K562 (cell line): ENCODE results near the gene USB1. TPM values are rescaled to one million over a fixed set of nuclear protein-coding genes. Genes with fewer than 3 reads are reported as not detected.
A peak's percentile ranks its signal among the peaks of the same experiment; 100 is the strongest.

Experiments
- ATAC-seq: fragments of 200-7000 bp; cut with Tn5 transposase; 3 replicates; pipeline ENCODE4 v1.9.1; 2020; ENCODE audit warnings: moderate library complexity
- Bru-seq: library from RNA; stranded (reverse); fragments of 400-500 nt; gene quantifications from one replicate; lab custom pipeline; 2021; lab: Mats Ljungman, UMichigan
- BruChase-seq, 2 experiments: library from RNA; stranded (reverse); fragments of 400-500 nt; gene quantifications; one replicate each; lab custom pipeline; 2021; lab: Mats Ljungman, UMichigan
- BruUV-seq: library from RNA; stranded (reverse); fragments of 400-500 nt; replicated peaks from 2 replicates; lab custom pipeline; 2021; lab: Mats Ljungman, UMichigan
- CTCF ChIA-PET: fragments of 300-600 bp; formaldehyde crosslinking; extraction: SDS; loops from one replicate; lab custom pipeline; 2021; ENCODE audit warnings: low intra/inter-chr PET ratio; lab: Yijun Ruan, JAX
- POLR2A ChIA-PET: fragments of 300-600, 350-650 bp; sonication (Branson Sonifier 250); formaldehyde crosslinking; extraction: SDS; loops from one replicate; lab custom pipeline; 2021; ENCODE audit warnings: antibody characterized with exemption, inconsistent platforms; lab: Yijun Ruan, JAX
- DNase-seq, 4 experiments: peaks; one replicate each; pipeline versions ENCODE4 v3.0.0 to v3.0.0-alpha.2; 2011 to 2018; ENCODE audit warnings: low spot score in 3 of 4, mixed read lengths in 3 of 4; ENCODE audit errors: extremely low read depth in 1 of 4
- FAIRE-seq: peaks from 2 replicates; lab custom pipeline; 2011; peaks lifted over from hg19 to GRCh38; lab: Jason Lieb, UNC
- H2AFZ ChIP-seq: 2 replicates; pipeline ENCODE4 v1.6.0; 2011; ENCODE audit warnings: low read depth, low read length, control low read depth, inconsistent platforms
- H3K27ac ChIP-seq: fragments of 200-600 bp; 3 replicates; pipeline ENCODE4 v1.8.0; 2011; ENCODE audit warnings: low read depth, mild to moderate bottlenecking, control low read depth, inconsistent platforms, low read length, moderate library complexity, mixed read lengths; ENCODE audit errors: extremely low read depth
- H3K27me3 ChIP-seq, 2 experiments: fragments of 300-600 bp in 1 of 2; 2 replicates in 1 of 2; 3 replicates in 1 of 2; pipeline versions ENCODE4 v1.6.0 to v1.8.0; 2011; ENCODE audit warnings: inconsistent platforms in 2 of 2, low read length in 2 of 2, mild to moderate bottlenecking in 1 of 2, mixed read lengths in 1 of 2, moderate library complexity in 1 of 2; ENCODE audit not compliant: control insufficient read depth in 2 of 2, insufficient read depth in 2 of 2
- H3K36me3 ChIP-seq: fragments of 300-600 bp; 3 replicates; pipeline ENCODE4 v1.8.0; 2011; ENCODE audit warnings: mild to moderate bottlenecking, low read length, inconsistent platforms; ENCODE audit not compliant: control insufficient read depth, insufficient read depth
- H3K4me1 ChIP-seq, 2 experiments: fragments of 200-600 bp in 1 of 2; replicated peaks in 1 of 2; 2 replicates in 1 of 2; 3 replicates in 1 of 2; pipeline versions ENCODE4 v1.5.1 to v1.8.0; 2011; ENCODE audit warnings: inconsistent platforms in 2 of 2, low read length in 2 of 2, mild to moderate bottlenecking in 1 of 2, mixed read lengths in 1 of 2, moderate library complexity in 1 of 2; ENCODE audit not compliant: control insufficient read depth in 2 of 2, insufficient read depth in 2 of 2
- H3K4me2 ChIP-seq: 2 replicates; pipeline ENCODE4 v1.6.1; 2011; ENCODE audit warnings: low read length, control low read depth, inconsistent platforms, mixed read lengths; ENCODE audit not compliant: insufficient read depth
- H3K4me3 ChIP-seq: fragments of 200-600 bp; sonication (generic), shearing (Covaris generic); 2 replicates; pipeline ENCODE4 v1.5.1; 2016; ENCODE audit warnings: control low read depth, inconsistent platforms
- H3K79me2 ChIP-seq: fragments of 200-600 bp; 3 replicates; pipeline ENCODE4 v1.8.0; 2011; ENCODE audit warnings: low read length, inconsistent platforms; ENCODE audit not compliant: control insufficient read depth, insufficient read depth
- H3K9ac ChIP-seq, 2 experiments: 2 replicates each; pipeline versions ENCODE4 v1.6.0 to v1.6.1; 2011; ENCODE audit warnings: low read depth in 2 of 2, low read length in 2 of 2, control low read depth in 1 of 2, inconsistent platforms in 1 of 2, mild to moderate bottlenecking in 1 of 2, mixed read lengths in 1 of 2; ENCODE audit not compliant: insufficient read depth in 1 of 2
- H3K9me1 ChIP-seq: one replicate; pipeline ENCODE4 v1.6.0; 2011; ENCODE audit warnings: inconsistent platforms, mild to moderate bottlenecking, low read length, moderate library complexity; ENCODE audit not compliant: control insufficient read depth, insufficient read depth
- H3K9me3 ChIP-seq: replicated peaks from 2 replicates; pipeline ENCODE4 v1.5.1; 2011; ENCODE audit warnings: low read depth, low read length, inconsistent platforms; ENCODE audit not compliant: control insufficient read depth, insufficient read depth
- H4K20me1 ChIP-seq: replicated peaks from 2 replicates; pipeline ENCODE4 v1.6.1; 2011; ENCODE audit warnings: low read length, inconsistent platforms, mixed read lengths; ENCODE audit not compliant: control insufficient read depth, insufficient read depth
- KHSRP ChIP-seq: fragments of 450-650 bp; IDR thresholded peaks from 2 replicates; pipeline ENCODE4 v1.6.1; 2017
- LCOR ChIP-seq: sonication (generic); formaldehyde crosslinking; IDR thresholded peaks from 2 replicates; pipeline ENCODE4 v1.8.0; 2022; ENCODE audit warnings: mild to moderate bottlenecking, missing genetic modification reagents
- MIER1 ChIP-seq: fragments of 450-650 bp; IDR thresholded peaks from 2 replicates; pipeline ENCODE4 v1.6.1; 2016; ENCODE audit warnings: antibody characterized with exemption, mild to moderate bottlenecking, low read depth
- NBN ChIP-seq: fragments of 450-650 bp; IDR thresholded peaks from 2 replicates; pipeline ENCODE4 v1.6.1; 2016; ENCODE audit warnings: low read depth, mild to moderate bottlenecking
- NFIC ChIP-seq: fragments of 450-650 bp; IDR thresholded peaks from 2 replicates; pipeline ENCODE4 v1.6.1; 2017; ENCODE audit warnings: mild to moderate bottlenecking, inconsistent platforms
- PCBP1 ChIP-seq: fragments of 200-400 bp; formaldehyde crosslinking; IDR thresholded peaks from 2 replicates; pipeline ENCODE4 v1.6.1; 2018; ENCODE audit warnings: mild to moderate bottlenecking, low read depth, low read length; ENCODE audit not compliant: poor library complexity, severe bottlenecking
- PML ChIP-seq: IDR thresholded peaks from 2 replicates; pipeline ENCODE4 v1.6.1; 2012; ENCODE audit warnings: low read length, inconsistent platforms
- YY1 ChIP-seq, 3 experiments: IDR thresholded peaks; 2 replicates each; pipeline ENCODE4 v1.6.1; 2011; ENCODE audit warnings: low read length in 2 of 3, mild to moderate bottlenecking in 2 of 3, moderate library complexity in 2 of 3, borderline replicate concordance in 1 of 3, control low read depth in 1 of 3, low read depth in 1 of 3; ENCODE audit not compliant: insufficient read depth in 3 of 3, insufficient replicate concordance in 2 of 3, control insufficient read depth in 1 of 3, insufficient read length in 1 of 3; ENCODE audit errors: extremely low read depth in 1 of 3
- WGBS: fragments of 100-300 bp; shearing (Covaris generic); methylation state at CpG from one replicate; pipeline ENCODE4 v1.1.6; 2016; ENCODE audit warnings: low coverage, mixed read lengths; ENCODE audit not compliant: insufficient coverage; ENCODE audit errors: missing lambda C conversion rate; 5-methylcytosine and 5-hydroxymethylcytosine counted together
- in situ Hi-C: fragments of 300-500 bp; cut with MboI; formaldehyde crosslinking; loops from 4 replicates; pipeline ENCODE4 v1.15.0; 2018; ENCODE audit warnings: inconsistent platforms, mixed read lengths
- intact Hi-C: fragments of 100-400 bp; cut with micrococcal nuclease; formaldehyde crosslinking; loops from 2 replicates; pipeline ENCODE4 v1.14.2; 2022
- long read RNA-seq, 3 experiments: library from polyadenylated mRNA in 2 of 3; library from RNA in 1 of 3; unstranded in 2 of 3; stranded (forward) in 1 of 3; transcript quantifications; one replicate each; pipeline ENCODE4 v2.0.0, GENCODE V29; 2019 to 2022
- polyA minus RNA-seq, 3 experiments: library from RNA; depleted of rRNA, polyadenylated mRNA; stranded (reverse); fragments of >200 nt; gene quantifications; 2 replicates each; pipeline ENCODE4 v1.2.3, GENCODE V29; 2011
- polyA plus RNA-seq, 8 experiments: library from polyadenylated mRNA; depleted of rRNA in 4 of 8; stranded (reverse) in 5 of 8; unstranded in 3 of 8; fragments of >200 nt; fragmentation: Nextera tagmentation in 2 of 8; fragmentation: Illumina TruSeq in 1 of 8; extraction: Ambion mirVana in 2 of 8; extraction: Trizol in 1 of 8; gene quantifications; 2 replicates each; pipeline versions ENCODE4 v1.2.1 to v1.2.3, GENCODE V29; 2011 to 2014; ENCODE audit warnings: inconsistent platforms in 1 of 8, missing spikeins in 1 of 8
- total RNA-seq, 7 experiments: library from RNA; depleted of rRNA in 6 of 7; stranded (reverse); fragments of >200 nt in 6 of 7; fragmentation: Illumina TruSeq in 2 of 7; extraction: Trizol in 2 of 7; gene quantifications; 2 replicates each; pipeline versions ENCODE4 v1.2.1 to v1.2.3, GENCODE V29; 2011 to 2021; ENCODE audit warnings: low replicate concordance in 1 of 7
- TF ChIP-seq, protein P1 (sequence below): IDR thresholded peaks from 2 replicates; pipeline ENCODE4 v1.6.1; 2011; ENCODE audit warnings: borderline replicate concordance, low read depth, mild to moderate bottlenecking, moderate library complexity, low read length; ENCODE audit not compliant: insufficient read depth, poor library complexity, severe bottlenecking

USB1 gene, protein sequence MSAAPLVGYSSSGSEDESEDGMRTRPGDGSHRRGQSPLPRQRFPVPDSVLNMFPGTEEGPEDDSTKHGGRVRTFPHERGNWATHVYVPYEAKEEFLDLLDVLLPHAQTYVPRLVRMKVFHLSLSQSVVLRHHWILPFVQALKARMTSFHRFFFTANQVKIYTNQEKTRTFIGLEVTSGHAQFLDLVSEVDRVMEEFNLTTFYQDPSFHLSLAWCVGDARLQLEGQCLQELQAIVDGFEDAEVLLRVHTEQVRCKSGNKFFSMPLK
- 49.8 and 89.2 TPM in 2 replicates for total RNA-seq (2011; cell fraction: chromatin; rRNA removed; ENCODE audit: low replicate concordance)
- 52.8 and 56.4 TPM in 2 replicates for total RNA-seq (2011; cell fraction: nucleolus; rRNA removed)
- 57.2 and 72.5 TPM in 2 replicates for total RNA-seq (2011; cell fraction: nucleoplasm; rRNA removed)
- total RNA-seq (2014; rRNA removed) (18.0 and 19.4 TPM in 2 replicates), total RNA-seq (2014; rRNA removed; fragmentation: Illumina TruSeq; extraction: Trizol) (12.1 and 13.1 TPM in 2 replicates), total RNA-seq (2015; rRNA removed; fragmentation: Illumina TruSeq; extraction: Trizol) (16.0 and 18.9 TPM in 2 replicates), total RNA-seq (2021) (69.6 and 73.6 TPM in 2 replicates), polyA plus RNA-seq (2011; rRNA removed) (46.2 and 60.1 TPM in 2 replicates), polyA plus RNA-seq (2014; fragmentation: Illumina TruSeq; extraction: Trizol) (64.4 and 93.9 TPM in 2 replicates), polyA plus RNA-seq (2014; fragmentation: Nextera tagmentation; extraction: Ambion mirVana) (10 to 100 TPM; 11.6 to 12.1 TPM), polyA plus RNA-seq (2014; rRNA removed) (53.8 and 67.5 TPM in 2 replicates), polyA minus RNA-seq (2011; rRNA and poly(A)+ RNA removed) (29.9 and 44.9 TPM in 2 replicates), Bru-seq, nascent RNA (percentile 77 among the genes with signal in this experiment), BruChase-seq, experiment 1, labeled RNA remaining after a 2-hour chase (percentile 70 among the genes with signal in this experiment), BruChase-seq, experiment 2, labeled RNA remaining after a 6-hour chase (percentile 72 among the genes with signal in this experiment)
- 64.2 and 91.2 TPM in 2 replicates for polyA plus RNA-seq (2011; cell fraction: cytosol; rRNA removed)
- 37.6 and 65.1 TPM in 2 replicates for polyA plus RNA-seq (2011; cell fraction: nucleus; rRNA removed)
- 49.3 and 58.2 TPM in 2 replicates for polyA plus RNA-seq (2012)
- polyA minus RNA-seq (2011; cell fraction: cytosol; rRNA and poly(A)+ RNA removed): 42.9 and 56.9 TPM in 2 replicates
- 27.5 and 27.6 TPM in 2 replicates for polyA minus RNA-seq (2011; cell fraction: nucleus; rRNA and poly(A)+ RNA removed)
- long read RNA-seq, experiment 1, transcript USB1-201 (7 exons, 2,282 nt): major isoform, 10 of 122 reads
- long read RNA-seq, experiment 1, transcript USB1-202 (4 exons, 1,217 nt): minor isoform, 5 of 122 reads
- long read RNA-seq, experiment 1, partial matches to known transcripts: 95 of 122 reads
- long read RNA-seq, experiment 1, other reads (novel, unspliced or antisense): 3 of 122 reads
- long read RNA-seq, experiment 2, transcript USB1-202 (4 exons, 1,217 nt): major isoform, 6 of 68 reads
- long read RNA-seq, experiment 2, transcript USB1-201 (7 exons, 2,282 nt): minor isoform, 5 of 68 reads
- long read RNA-seq, experiment 2, partial matches to known transcripts: 2 of 68 reads
- long read RNA-seq, experiment 2, other reads (novel, unspliced or antisense): 50 of 68 reads
- long read RNA-seq, experiment 3, transcript USB1-201 (7 exons, 2,282 nt): major isoform, 15 of 22 reads
- long read RNA-seq, experiment 3, partial matches to known transcripts: 4 of 22 reads
- long read RNA-seq, experiment 3, other reads (novel, unspliced or antisense): 0 of 22 reads

DNA sequence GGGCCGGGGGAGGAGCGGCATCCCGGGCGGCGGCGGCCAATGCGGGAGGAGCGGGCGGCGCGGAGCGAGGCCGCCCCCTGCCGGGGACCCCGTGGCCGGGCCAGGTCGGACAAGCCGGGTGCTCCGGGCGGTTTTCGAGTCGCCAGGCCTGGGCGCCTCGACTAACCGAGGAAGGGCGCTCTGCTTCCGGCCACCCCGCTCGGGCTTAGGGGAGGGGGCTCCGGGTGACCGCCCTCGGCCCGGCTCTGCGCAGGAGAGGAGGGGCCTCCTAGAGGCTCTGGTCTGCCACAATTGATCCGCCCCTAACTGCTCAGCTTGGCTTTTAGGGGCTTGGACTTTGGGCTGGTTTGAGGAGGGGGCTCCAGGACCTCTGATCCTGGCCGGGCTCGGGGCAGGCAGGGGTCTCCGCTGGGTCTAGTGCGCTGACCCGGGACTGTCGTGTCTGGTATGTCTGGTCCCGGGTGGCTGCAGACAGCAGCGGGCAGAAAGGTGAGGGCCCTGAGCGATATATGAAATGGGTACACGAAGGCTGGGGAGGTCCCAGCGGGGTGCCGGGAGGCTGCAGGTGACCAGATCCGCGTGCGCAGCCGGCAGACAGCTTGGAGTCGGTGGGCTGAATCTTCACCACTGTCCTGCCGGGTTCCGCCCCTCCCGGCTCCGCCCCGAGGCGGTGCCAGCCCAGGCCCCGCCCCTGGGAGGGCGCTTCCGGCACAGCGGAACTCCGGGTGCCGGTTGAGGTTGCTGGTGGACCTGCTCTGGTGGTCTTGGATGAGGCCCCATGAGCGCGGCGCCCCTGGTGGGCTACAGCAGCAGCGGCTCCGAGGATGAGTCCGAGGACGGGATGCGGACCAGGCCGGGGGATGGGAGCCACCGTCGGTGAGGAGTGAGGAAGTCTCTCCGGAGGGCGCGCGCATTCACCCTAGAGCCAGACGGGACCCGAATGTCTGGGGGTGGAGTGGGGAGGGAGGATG lies at the start of gene USB1:
USB1 (plus strand) TSS at position 702 of the 971 bp plus-strand sequence; CDS start at position 779, 77 bp downstream.
- 0% methylated on average over 36 of the region's 81 CpGs for WGBS
- Histone ChIP-seq H3K36me3 (peaks cover 38% of the 10 kb centered on the region; the same call in 1 of the 3 replicates), H3K27me3 (no peaks in the 10 kb centered on the region), H3K4me1 (peaks cover 21 to 31% of the 10 kb centered on the region in 2 experiments; a peak in 4 of 5 replicates), H3K4me2 (peak within 1 kb of the TSS; percentile 84), H3K9me3 (no peaks in the 10 kb centered on the region), H3K9me1 (no peaks in the 10 kb centered on the region), H4K20me1 (peaks cover 5% of the 10 kb centered on the region), H2AFZ (peak within 1 kb of the TSS; percentile 96), H3K4me3 (peak within 1 kb of the TSS; percentile 94), H3K27ac (peak within 1 kb of the TSS; percentile 71), H3K79me2 (peaks cover 6% of the 10 kb centered on the region; the same call in 2 of the 3 replicates), H3K9ac (peak within 1 kb of the TSS; percentile 67 to 96)
- POLR2A ChIA-PET: interaction anchor here (0.6 to 0.8 kb wide), 3 partner anchors 24 to 128 kb away, joined by 3 read pairs; partner anchors contain the start of gene CFAP20
- intact Hi-C loops (loop anchor here (1.0 to 10.0 kb wide), 5 partner anchors 54 to 426 kb away; partner anchors contain the start of gene KATNB1), in situ Hi-C loops (loop anchor here (5.0 to 10.0 kb wide), 2 partner anchors 99 to 246 kb away; no protein-coding TSS in a partner anchor)
- CTCF ChIA-PET: interaction anchor here (0.5 to 3.2 kb wide), 4 partner anchors 93 to 244 kb away, joined by 3 to 33 read pairs (median 4); no protein-coding TSS in a partner anchor
- peak; percentile 93 for FAIRE-seq
- peak; percentile 93 to 96 (median 95) for DNase-seq
- ATAC-seq: peak; percentile 94
- BruUV-seq: no TSS peak
- TF ChIP-seq NBN (no peak; the same call in 1 of the 2 replicates), PCBP1 (peak; percentile 62), NFIC (peak; percentile 47; the same call in 1 of the 2 replicates), LCOR (CRISPR knock-in tag) (0 out of 2 replicates have a peak, but pooled peaks have one; percentile 23), YY1 (IDR thresholded peaks at IDR 0.05; ENCODE audit: borderline replicate concordance in 1 of 3, control insufficient read depth in 1 of 3, extremely low read depth in 1 of 3, insufficient read depth in 3 of 3, insufficient read length in 1 of 3, insufficient replicate concordance in 2 of 3, low read depth in 1 of 3, low read length in 2 of 3) (peak in 2 of 3 experiments; percentile 15 to 42), KHSRP (no peak), PML (peak; percentile 48; the same call in 1 of the 2 replicates), MIER1 (peak; percentile 42; the same call in 1 of the 2 replicates)
- TF ChIP-seq, protein P1, sequence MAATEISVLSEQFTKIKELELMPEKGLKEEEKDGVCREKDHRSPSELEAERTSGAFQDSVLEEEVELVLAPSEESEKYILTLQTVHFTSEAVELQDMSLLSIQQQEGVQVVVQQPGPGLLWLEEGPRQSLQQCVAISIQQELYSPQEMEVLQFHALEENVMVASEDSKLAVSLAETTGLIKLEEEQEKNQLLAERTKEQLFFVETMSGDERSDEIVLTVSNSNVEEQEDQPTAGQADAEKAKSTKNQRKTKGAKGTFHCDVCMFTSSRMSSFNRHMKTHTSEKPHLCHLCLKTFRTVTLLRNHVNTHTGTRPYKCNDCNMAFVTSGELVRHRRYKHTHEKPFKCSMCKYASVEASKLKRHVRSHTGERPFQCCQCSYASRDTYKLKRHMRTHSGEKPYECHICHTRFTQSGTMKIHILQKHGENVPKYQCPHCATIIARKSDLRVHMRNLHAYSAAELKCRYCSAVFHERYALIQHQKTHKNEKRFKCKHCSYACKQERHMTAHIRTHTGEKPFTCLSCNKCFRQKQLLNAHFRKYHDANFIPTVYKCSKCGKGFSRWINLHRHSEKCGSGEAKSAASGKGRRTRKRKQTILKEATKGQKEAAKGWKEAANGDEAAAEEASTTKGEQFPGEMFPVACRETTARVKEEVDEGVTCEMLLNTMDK: peak; percentile 97
